Measurements from ENCODE around the gene RTRAF. TPM values are rescaled to one million over a fixed set of nuclear protein-coding genes. Genes with fewer than 3 reads are reported as not detected.

RTRAF gene
- total and polyA plus RNA-seq, 10 of the 15 experiments (the other 5 are each of a cell fraction or from before 2014, with no cell fraction given) = 248 to 540 (median 368) TPM

- Histone ChIP-seq H3K4me1 (ENCODE audit: control insufficient read depth, insufficient read depth, low read length) (peaks cover 3% of the 10 kb centered on the region), H3K27me3 (replicated peaks in 1 of 2; ENCODE audit: control insufficient read depth in 2 of 2, insufficient read depth in 2 of 2, low read length in 1 of 2) (no peaks in the 10 kb centered on the region), H2AFZ (ENCODE audit: control insufficient read depth, low read depth, low read length) (no peak overlapping the region), H3K9ac (ENCODE audit: control insufficient read depth, insufficient read depth, low read length) (no peak overlapping the region), H3K79me2 (ENCODE audit: control insufficient read depth, insufficient read depth, low read length) (no peaks in the 10 kb centered on the region), H3K4me2 (ENCODE audit: control insufficient read depth, insufficient read depth) (no peak overlapping the region), H4K20me1 (ENCODE audit: control insufficient read depth, insufficient read depth) (no peaks in the 10 kb centered on the region), H3K27ac (ENCODE audit: control insufficient read depth, insufficient read depth) (no peak overlapping the region), H3K4me3 (no peak overlapping the region), H3K9me3 (replicated peaks; ENCODE audit: control insufficient read depth, insufficient read depth, low read length) (peaks cover 3% of the 10 kb centered on the region; the same call in 1 of the 3 replicates), H3K36me3 (ENCODE audit: control insufficient read depth in 2 of 2, insufficient read depth in 2 of 2, low read length in 1 of 2) (no peaks in the 10 kb centered on the region)
- no peak for TF ChIP-seq WRNIP1 (IDR thresholded peaks at IDR 0.05; ENCODE audit: borderline replicate concordance, low read depth, low read length)
- TF ChIP-seq, protein P1, sequence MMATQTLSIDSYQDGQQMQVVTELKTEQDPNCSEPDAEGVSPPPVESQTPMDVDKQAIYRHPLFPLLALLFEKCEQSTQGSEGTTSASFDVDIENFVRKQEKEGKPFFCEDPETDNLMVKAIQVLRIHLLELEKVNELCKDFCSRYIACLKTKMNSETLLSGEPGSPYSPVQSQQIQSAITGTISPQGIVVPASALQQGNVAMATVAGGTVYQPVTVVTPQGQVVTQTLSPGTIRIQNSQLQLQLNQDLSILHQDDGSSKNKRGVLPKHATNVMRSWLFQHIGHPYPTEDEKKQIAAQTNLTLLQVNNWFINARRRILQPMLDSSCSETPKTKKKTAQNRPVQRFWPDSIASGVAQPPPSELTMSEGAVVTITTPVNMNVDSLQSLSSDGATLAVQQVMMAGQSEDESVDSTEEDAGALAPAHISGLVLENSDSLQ (IDR thresholded peaks at IDR 0.05) = peak; percentile 89
- peak; percentile 32; the same call in 1 of the 2 replicates for TF ChIP-seq JUNB (IDR thresholded peaks at IDR 0.05)
- TF ChIP-seq EED (IDR thresholded peaks at IDR 0.05; ENCODE audit: low read depth) = peak; percentile 61
- TF ChIP-seq, protein P2, sequence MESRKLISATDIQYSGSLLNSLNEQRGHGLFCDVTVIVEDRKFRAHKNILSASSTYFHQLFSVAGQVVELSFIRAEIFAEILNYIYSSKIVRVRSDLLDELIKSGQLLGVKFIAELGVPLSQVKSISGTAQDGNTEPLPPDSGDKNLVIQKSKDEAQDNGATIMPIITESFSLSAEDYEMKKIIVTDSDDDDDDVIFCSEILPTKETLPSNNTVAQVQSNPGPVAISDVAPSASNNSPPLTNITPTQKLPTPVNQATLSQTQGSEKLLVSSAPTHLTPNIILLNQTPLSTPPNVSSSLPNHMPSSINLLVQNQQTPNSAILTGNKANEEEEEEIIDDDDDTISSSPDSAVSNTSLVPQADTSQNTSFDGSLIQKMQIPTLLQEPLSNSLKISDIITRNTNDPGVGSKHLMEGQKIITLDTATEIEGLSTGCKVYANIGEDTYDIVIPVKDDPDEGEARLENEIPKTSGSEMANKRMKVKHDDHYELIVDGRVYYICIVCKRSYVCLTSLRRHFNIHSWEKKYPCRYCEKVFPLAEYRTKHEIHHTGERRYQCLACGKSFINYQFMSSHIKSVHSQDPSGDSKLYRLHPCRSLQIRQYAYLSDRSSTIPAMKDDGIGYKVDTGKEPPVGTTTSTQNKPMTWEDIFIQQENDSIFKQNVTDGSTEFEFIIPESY (IDR thresholded peaks at IDR 0.05) = no peak
- no peak for TF ChIP-seq POLR2AphosphoS5 (IDR thresholded peaks at IDR 0.05; ENCODE audit: low read length)
- no peak for TF ChIP-seq ZNF207 (IDR thresholded peaks at IDR 0.05; ENCODE audit: borderline replicate concordance)
- no peak for TF ChIP-seq MLLT1 (IDR thresholded peaks at IDR 0.05)
- no peak for TF ChIP-seq MTA3 (IDR thresholded peaks at IDR 0.05; ENCODE audit: borderline replicate concordance, low read length)
- TF ChIP-seq CEBPB (IDR thresholded peaks at IDR 0.05; ENCODE audit: borderline replicate concordance in 1 of 2, low read depth in 2 of 2, low read length in 2 of 2) = no peak
- TF ChIP-seq RUNX3 (IDR thresholded peaks at IDR 0.05; ENCODE audit: low read length) = peak; percentile 25; the same call in 1 of the 2 replicates
- TF ChIP-seq KLF5 (IDR thresholded peaks at IDR 0.05; ENCODE audit: partially characterized antibody) = no peak
- no peak for TF ChIP-seq POU2F2 (IDR thresholded peaks at IDR 0.05; ENCODE audit: borderline replicate concordance, low read depth, low read length)
- no peak for TF ChIP-seq RAD51 (IDR thresholded peaks at IDR 0.05)
- TF ChIP-seq ASH2L (IDR thresholded peaks at IDR 0.05; ENCODE audit: borderline replicate concordance, low read depth) = no peak
- no peak for TF ChIP-seq RAD21 (IDR thresholded peaks at IDR 0.05; ENCODE audit: insufficient read depth, low read depth, low read length)
- TF ChIP-seq, protein P3, sequence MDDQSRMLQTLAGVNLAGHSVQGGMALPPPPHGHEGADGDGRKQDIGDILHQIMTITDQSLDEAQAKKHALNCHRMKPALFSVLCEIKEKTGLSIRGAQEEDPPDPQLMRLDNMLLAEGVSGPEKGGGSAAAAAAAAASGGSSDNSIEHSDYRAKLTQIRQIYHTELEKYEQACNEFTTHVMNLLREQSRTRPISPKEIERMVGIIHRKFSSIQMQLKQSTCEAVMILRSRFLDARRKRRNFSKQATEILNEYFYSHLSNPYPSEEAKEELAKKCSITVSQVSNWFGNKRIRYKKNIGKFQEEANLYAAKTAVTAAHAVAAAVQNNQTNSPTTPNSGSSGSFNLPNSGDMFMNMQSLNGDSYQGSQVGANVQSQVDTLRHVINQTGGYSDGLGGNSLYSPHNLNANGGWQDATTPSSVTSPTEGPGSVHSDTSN (IDR thresholded peaks at IDR 0.05; ENCODE audit: insufficient replicate concordance, low read depth, low read length) = peak; percentile 70
- SMC1A ChIA-PET (ENCODE audit: uncharacterized antibody, unreplicated experiment) = interaction anchor here (0.6 to 4.3 kb wide), 4 partner anchors 9 to 697 kb away, joined by 3 to 19 read pairs (median 5); no protein-coding TSS in a partner anchor
- BruUV-seq (replicated peaks) = no TSS peak
- intact Hi-C loops (cut with micrococcal nuclease; ENCODE audit: unreplicated experiment) (loop anchor here (10.0 kb wide), 1 partner anchor 327 kb away; the partner anchor contains the start of gene FRMD6), in situ Hi-C loops (cut with MboI) (no loop called here)
- CTCF ChIA-PET = interaction anchor here (0.9 to 7.3 kb wide), 7 partner anchors 8 to 699 kb away, joined by 3 to 67 read pairs (median 17); partner anchors contain the start of gene RTRAF
- ATAC-seq = peak; percentile 80
- no peak for DNase-seq (ENCODE audit: low read depth, low spot score)
- WGBS (ENCODE audit: insufficient coverage, insufficient replicate concordance, low lambda C conversion rate, missing lambda C conversion rate) = 23% methylated on average over 4 of the region's 4 CpGs
- RAD21 ChIA-PET (ENCODE audit: unreplicated experiment) = interaction anchor here (0.8 to 1.2 kb wide), 2 partner anchors 153 to 154 kb away, joined by 3 to 4 read pairs; no protein-coding TSS in a partner anchor
- POLR2A ChIA-PET = no interaction called here
- no peak for FAIRE-seq
These were observed 8.0 kb upstream of the RTRAF start for GRCh38 chr14:51981218-51981854.
